Testis (tissue), 2 donors: ENCODE results near the gene ZC3H7B.

Experiments
- CTCF ChIP-seq, 3 experiments: fragments of 450-650 bp in 2 of 3; fragments of 200-600 bp in 1 of 3; sonication (generic) in 1 of 3; IDR thresholded peaks; one replicate each; pipeline ENCODE4 v1.5.1; 2016 to 2019; ENCODE audit warnings: antibody characterized with exemption in 3 of 3, mild to moderate bottlenecking in 2 of 3, moderate library complexity in 1 of 3
- POLR2A ChIP-seq: fragments of 450-650 bp; IDR thresholded peaks from one replicate; pipeline ENCODE4 v1.6.1; 2017; ENCODE audit warnings: antibody characterized with exemption, mild to moderate bottlenecking, moderate library complexity

GRCh38 chr22:41382610-41383009 lies 81.3 kb downstream of the ZC3H7B start:
- TF ChIP-seq CTCF (IDR thresholded peaks at IDR 0.05) (no peak), POLR2A (no peak)
